ENCODE measurements around the gene MGAT5B.

Gene MGAT5B

DNA sequence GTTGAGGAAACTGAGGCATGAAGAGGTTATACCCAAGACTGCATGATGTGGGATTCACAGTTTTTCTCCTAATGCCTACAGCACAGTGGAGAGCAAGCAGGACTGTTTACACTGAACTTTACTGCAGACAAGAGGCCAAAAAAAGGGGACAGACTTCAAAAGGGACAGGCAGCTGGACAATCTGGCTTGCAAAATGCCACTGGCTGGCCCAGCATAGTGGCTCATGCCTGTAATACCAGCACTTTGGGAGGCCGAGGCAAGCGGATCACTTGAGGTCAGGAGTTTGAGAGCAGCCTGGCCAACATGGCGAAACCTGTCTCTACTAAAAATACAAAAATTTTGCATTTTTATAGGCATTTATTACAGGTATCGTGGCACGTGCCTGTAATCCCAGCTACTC, 2.0 kb upstream of the MGAT5B start:
- H3K4me1 Mint-ChIP-seq, result peaks cover 11% of the 10 kb centered on the region
- no peaks in the 10 kb centered on the region for H3K36me3 Mint-ChIP-seq (ENCODE audit: low read depth)
- TF ChIP-seq, protein P1, sequence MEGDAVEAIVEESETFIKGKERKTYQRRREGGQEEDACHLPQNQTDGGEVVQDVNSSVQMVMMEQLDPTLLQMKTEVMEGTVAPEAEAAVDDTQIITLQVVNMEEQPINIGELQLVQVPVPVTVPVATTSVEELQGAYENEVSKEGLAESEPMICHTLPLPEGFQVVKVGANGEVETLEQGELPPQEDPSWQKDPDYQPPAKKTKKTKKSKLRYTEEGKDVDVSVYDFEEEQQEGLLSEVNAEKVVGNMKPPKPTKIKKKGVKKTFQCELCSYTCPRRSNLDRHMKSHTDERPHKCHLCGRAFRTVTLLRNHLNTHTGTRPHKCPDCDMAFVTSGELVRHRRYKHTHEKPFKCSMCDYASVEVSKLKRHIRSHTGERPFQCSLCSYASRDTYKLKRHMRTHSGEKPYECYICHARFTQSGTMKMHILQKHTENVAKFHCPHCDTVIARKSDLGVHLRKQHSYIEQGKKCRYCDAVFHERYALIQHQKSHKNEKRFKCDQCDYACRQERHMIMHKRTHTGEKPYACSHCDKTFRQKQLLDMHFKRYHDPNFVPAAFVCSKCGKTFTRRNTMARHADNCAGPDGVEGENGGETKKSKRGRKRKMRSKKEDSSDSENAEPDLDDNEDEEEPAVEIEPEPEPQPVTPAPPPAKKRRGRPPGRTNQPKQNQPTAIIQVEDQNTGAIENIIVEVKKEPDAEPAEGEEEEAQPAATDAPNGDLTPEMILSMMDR (IDR thresholded peaks at IDR 0.05; ENCODE audit: unreplicated experiment in 3 of 3), result no peak
- peaks cover 54% of the 10 kb centered on the region for H3K27me3 Mint-ChIP-seq (ENCODE audit: low read depth)
- H3K9me3 Mint-ChIP-seq, result peaks cover under 1% of the 10 kb centered on the region
- no peak overlapping the region for H3K4me3 Mint-ChIP-seq
- H3K27ac Mint-ChIP-seq, result no peak overlapping the region

DNA sequence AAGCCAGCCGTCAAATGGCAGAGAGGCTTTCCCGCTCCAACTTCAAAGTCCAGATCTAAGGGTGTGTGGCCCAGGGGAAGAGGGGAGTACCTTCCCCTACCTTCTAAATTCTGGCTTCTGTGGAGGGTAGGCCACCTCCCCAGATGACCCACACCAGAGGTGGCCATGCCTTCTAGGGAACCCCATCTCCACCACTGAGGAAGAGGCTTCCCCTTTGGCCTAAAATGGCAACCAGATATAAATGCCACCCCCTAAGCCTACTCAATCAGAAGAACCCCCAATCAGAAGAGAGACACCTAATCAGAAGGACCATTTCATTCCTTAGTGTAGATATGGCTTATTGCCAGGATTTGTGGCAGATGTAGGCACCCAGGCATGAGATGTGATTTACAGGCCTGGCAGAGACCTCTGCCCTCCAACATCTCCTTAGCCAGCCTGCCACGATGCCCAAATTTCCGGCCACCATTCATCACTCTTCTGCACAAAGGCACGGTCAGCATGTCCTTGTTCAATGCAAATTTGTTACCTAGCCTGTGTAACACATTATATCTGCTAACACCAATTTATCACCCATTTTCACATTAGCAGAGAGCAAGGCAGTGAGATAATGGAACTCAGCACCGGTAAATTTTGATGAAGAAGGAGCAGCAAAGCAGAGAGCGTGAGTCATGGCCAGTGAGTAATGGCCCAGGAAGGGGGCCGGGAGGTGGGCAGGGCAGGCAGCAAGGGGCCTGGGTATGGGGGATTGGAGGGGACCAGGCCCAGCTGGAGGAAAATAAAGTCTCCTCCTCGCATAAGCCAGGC, 1.2 kb upstream of the MGAT5B start:
- Mint-ChIP-seq H3K9me3 (peaks cover 4% of the 10 kb centered on the region), H3K36me3 (ENCODE audit: low read depth) (no peaks in the 10 kb centered on the region), H3K27ac (no peak overlapping the region), H3K4me1 (peaks cover 11% of the 10 kb centered on the region), H3K4me3 (peak overlapping the region; percentile 41 to 89 (median 79)), H3K27me3 (ENCODE audit: low read depth) (peaks cover 57% of the 10 kb centered on the region)
- TF ChIP-seq, protein P1 (IDR thresholded peaks at IDR 0.05; ENCODE audit: unreplicated experiment in 3 of 3), result no peak

DNA sequence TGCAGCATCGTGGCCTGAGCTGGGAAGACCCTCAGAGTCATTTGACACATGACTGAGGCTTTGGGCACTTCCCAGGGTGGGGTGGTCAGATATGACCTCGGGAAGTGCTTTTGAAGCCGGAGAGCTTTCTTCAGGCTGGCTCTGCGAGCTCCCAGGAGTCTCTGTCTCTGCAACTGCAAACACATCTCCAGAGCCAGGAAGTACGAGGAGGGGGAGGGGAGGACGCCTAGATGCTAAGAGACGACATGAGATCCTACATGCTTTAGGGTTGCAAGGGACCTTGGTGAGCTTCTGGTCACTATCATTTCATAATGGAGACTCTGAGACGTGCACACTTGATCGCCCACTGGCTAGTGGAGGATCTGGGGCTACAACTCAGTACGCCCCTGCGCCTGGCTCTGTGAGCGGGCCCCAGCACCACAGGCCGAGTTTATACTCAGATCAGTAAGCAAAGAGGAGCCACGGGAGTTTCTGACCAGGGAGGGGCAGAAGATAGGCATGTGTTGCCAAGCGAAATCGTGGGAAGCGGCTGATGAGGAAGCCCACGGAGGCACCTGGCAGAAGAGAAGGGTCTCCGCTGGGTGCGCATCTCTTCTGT, 527 bp upstream of the MGAT5B start:
- Mint-ChIP-seq H3K9me3 (peaks cover 4% of the 10 kb centered on the region), H3K27ac (no peak overlapping the region), H3K27me3 (ENCODE audit: low read depth) (peaks cover 64% of the 10 kb centered on the region), H3K4me1 (peaks cover 11% of the 10 kb centered on the region), H3K4me3 (peak overlapping the region; percentile 79 to 89 (median 86)), H3K36me3 (ENCODE audit: low read depth) (no peaks in the 10 kb centered on the region)
- TF ChIP-seq, protein P1 (IDR thresholded peaks at IDR 0.05; ENCODE audit: unreplicated experiment in 3 of 3), result no peak

DNA sequence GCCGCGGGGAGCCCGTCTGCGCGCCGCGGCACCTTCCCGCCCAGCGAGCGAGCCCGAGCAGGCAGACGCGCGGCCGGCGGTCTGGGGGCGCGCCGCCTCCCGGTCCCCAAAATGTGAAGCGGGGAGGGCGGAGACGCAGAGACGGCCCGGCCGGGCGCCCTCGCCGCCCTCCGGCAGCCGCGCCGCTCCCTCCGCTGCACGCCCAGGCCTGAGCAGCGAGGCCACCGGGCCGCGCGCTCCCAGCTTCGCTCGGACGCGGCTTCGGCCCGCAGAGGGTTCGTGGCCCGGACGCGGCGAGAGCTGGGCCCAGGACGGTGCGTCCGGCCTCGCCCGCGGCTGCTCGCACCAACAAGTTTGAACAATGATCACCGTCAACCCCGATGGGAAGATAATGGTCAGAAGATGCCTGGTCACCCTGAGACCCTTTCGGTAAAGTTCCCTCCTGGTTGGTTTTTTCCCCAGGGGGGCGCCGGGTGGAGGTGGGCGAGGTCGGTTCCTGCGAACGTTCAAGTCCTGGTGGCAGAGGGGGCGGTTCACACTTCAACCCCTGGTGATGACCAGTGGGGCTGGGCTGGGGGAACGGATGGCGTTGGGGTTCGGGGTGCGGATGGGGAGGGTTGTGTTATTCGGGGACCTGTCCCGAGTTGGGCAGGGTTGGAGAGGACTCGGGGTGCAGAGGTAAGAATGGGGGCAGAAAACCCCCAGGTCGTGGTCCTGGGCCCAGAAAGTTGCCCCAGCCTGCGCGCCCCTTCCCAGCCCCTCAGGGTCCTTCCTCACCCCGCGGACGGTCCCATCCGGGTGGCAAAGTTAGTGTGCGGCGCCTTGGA, 678 bp downstream of the MGAT5B start:
- peak overlapping the region; percentile 67 to 74 (median 70) for H3K4me3 Mint-ChIP-seq
- H3K4me1 Mint-ChIP-seq, result peaks cover 11% of the 10 kb centered on the region
- no peaks in the 10 kb centered on the region for H3K36me3 Mint-ChIP-seq (ENCODE audit: low read depth)
- peaks cover 70% of the 10 kb centered on the region for H3K27me3 Mint-ChIP-seq (ENCODE audit: low read depth)
- H3K27ac Mint-ChIP-seq, result no peak overlapping the region
- TF ChIP-seq, protein P1 (IDR thresholded peaks at IDR 0.05; ENCODE audit: unreplicated experiment in 3 of 3), result no peak
- H3K9me3 Mint-ChIP-seq, result peaks cover 4% of the 10 kb centered on the region

DNA sequence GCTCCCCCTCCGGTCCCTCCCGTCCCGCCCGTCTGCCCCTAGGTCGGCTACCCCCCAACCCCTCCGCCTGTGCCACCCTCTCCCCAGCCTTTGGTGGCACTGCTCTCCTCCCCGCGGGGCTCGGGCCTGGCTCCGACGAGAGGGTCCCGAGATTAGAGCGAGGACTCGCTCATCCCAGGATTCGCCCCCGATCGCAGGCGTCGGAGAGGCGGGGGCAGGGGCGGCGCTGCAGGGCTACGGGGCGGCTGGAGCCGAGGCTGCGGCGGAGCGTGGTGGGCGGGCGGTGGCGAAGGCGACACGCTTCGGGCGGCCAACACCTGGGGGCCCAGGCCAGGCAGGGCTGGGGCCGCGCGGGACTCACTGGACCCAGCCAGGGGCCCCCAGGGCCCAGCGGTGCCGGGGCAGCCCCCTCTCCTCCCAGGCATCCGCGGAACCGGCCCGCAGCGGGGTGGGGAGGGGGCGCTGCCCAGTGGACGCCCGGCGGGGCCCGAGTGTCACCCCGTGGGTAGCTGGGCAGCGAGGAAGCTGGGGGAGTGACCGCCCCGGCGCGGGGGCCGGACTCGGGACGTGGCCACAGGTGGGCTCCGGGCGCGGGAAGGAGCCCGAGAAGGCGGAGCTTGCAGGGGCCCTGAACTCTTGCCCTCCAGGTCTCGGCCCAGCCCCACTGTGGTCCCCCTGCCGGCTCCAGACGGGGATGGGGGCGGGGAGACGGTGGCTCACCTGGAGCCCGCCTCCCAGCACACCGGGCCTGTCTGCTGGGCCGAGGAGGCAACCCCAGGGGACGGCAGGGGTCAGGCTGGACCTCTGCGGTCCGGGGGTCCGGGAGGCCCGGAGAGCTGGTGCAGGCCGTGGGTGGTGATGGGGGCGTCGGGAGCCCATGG, 1.5 kb downstream of the MGAT5B start:
- Mint-ChIP-seq H3K4me3 (no peak overlapping the region), H3K27me3 (ENCODE audit: low read depth) (peaks cover 68% of the 10 kb centered on the region), H3K9me3 (peaks cover 4% of the 10 kb centered on the region), H3K36me3 (ENCODE audit: low read depth) (no peaks in the 10 kb centered on the region), H3K4me1 (peaks cover 11% of the 10 kb centered on the region), H3K27ac (no peak overlapping the region)
- TF ChIP-seq, protein P1 (IDR thresholded peaks at IDR 0.05; ENCODE audit: unreplicated experiment in 3 of 3), result no peak

Data from nephron (organoid).